Type B pancreatic cell (in vitro differentiated cells): ENCODE measurements around the gene AKAP13. TPM values are rescaled to one million over a fixed set of nuclear protein-coding genes. Genes with fewer than 3 reads are reported as not detected.
"Not testable (repeated sequence)": the region's sequence is repeated elsewhere in the genome, so short reads cannot be mapped to it uniquely, and the experiment has no call there.

Source experiments
- DNase-seq: peaks from one replicate; pipeline ENCODE4 v3.0.0; 2021; ENCODE audit warnings: mixed read lengths; ENCODE audit not compliant: unreplicated experiment; ENCODE audit errors: extremely low spot score
- H3K27ac Mint-ChIP-seq: 2 replicates; pipeline ENCODE4 v1.8.0; 2021; ENCODE audit warnings: mild to moderate bottlenecking, mixed read lengths
- H3K27me3 Mint-ChIP-seq: 2 replicates; pipeline ENCODE4 v1.8.0; 2021; ENCODE audit warnings: mixed read lengths
- H3K36me3 Mint-ChIP-seq: 2 replicates; pipeline ENCODE4 v1.8.0; 2021; ENCODE audit warnings: mixed read lengths
- H3K4me1 Mint-ChIP-seq: one replicate; pipeline ENCODE4 v1.8.0; 2021; ENCODE audit warnings: mixed read lengths; ENCODE audit not compliant: unreplicated experiment
- H3K4me3 Mint-ChIP-seq: 2 replicates; pipeline ENCODE4 v1.8.0; 2021; ENCODE audit warnings: mild to moderate bottlenecking, mixed read lengths
- H3K9me3 Mint-ChIP-seq: 2 replicates; pipeline ENCODE4 v1.8.0; 2021; ENCODE audit warnings: mixed read lengths
- total RNA-seq: library from RNA; stranded (reverse); gene quantifications from 2 replicates; pipeline ENCODE4 v1.2.1, GENCODE V29; 2021; ENCODE audit warnings: low replicate concordance
- TF ChIP-seq, protein P1 (sequence below): fragments of 200-600 bp; sonication (generic); conservative IDR thresholded peaks from 2 replicates; pipeline ENCODE4 v1.5.0; 2021; ENCODE audit warnings: antibody characterized with exemption, mild to moderate bottlenecking

AKAP13 gene
- total RNA-seq, 1 donor from 2014 or later: 75.7 TPM

DNA sequence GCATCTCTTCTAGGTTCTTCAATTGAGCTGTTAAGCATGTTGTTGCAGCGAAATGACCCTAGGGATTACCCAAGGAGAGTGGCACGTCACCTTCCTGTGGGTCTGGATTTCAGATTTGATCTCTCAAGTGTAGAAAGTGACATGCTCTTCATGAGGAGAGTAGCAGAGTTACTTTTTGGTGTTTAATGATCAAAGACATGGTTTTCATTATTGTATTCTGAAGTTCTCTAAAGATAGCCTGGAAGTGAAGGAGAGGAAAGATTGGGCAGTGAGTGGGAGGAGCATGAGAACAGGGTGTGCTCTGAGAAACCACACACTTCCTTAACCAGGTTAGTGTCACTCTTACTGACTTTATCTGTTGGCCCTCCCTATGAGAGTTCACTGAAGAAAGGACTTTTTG, 153.6 kb downstream of the AKAP13 start:
- TF ChIP-seq, protein P1, sequence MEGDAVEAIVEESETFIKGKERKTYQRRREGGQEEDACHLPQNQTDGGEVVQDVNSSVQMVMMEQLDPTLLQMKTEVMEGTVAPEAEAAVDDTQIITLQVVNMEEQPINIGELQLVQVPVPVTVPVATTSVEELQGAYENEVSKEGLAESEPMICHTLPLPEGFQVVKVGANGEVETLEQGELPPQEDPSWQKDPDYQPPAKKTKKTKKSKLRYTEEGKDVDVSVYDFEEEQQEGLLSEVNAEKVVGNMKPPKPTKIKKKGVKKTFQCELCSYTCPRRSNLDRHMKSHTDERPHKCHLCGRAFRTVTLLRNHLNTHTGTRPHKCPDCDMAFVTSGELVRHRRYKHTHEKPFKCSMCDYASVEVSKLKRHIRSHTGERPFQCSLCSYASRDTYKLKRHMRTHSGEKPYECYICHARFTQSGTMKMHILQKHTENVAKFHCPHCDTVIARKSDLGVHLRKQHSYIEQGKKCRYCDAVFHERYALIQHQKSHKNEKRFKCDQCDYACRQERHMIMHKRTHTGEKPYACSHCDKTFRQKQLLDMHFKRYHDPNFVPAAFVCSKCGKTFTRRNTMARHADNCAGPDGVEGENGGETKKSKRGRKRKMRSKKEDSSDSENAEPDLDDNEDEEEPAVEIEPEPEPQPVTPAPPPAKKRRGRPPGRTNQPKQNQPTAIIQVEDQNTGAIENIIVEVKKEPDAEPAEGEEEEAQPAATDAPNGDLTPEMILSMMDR: no peak
- Mint-ChIP-seq H3K27me3 (no peaks in the 10 kb centered on the region), H3K36me3 (peaks cover 29% of the 10 kb centered on the region), H3K9me3 (no peaks in the 10 kb centered on the region), H3K27ac (no peak overlapping the region), H3K4me3 (no peak overlapping the region), H3K4me1 (peaks cover 9% of the 10 kb centered on the region)
- no peak for DNase-seq

DNA sequence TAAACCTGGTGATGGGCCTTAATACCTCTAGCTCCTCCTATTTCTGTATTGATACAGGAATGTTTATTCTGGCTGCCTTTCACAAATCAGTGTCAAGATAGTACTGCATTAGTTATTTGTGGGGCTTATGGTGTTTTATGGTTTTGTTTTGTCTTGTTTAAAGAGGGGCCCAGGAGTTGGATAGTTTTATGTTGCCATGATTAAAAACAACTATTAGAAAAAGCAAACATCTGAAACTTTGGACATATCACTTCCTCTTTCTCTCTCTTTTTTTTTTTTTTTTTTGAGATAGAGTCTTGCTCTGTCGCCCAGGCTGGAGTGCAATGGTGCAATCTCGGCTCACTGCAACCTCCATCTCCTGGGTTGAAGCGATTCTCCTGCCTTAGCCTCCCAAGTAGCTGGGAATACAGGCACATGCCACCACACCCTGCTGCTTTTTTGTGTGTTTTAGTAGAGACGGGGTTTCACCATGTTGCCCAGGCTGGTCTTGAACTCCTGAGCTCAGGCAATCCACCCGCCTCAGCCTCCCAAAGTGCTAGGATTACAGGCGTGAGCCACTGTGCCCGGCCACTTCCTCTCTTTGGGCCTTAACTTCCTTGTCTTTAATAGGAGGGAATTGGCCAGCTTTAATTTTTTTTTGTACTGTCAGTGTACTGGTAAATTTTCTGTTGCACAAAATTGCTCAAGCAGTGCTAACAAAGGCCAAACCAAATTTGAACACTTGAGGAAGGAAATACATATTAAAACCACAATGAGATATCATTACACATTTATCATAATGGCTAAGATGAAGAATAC, 155.3 kb downstream of the AKAP13 start:
- H3K9me3 Mint-ChIP-seq, H3K4me3 Mint-ChIP-seq, DNase-seq, H3K27ac Mint-ChIP-seq, H3K27me3 Mint-ChIP-seq: not testable (repeated sequence)
- peaks cover 29% of the 10 kb centered on the region for H3K36me3 Mint-ChIP-seq
- H3K4me1 Mint-ChIP-seq: peaks cover 18% of the 10 kb centered on the region

DNA sequence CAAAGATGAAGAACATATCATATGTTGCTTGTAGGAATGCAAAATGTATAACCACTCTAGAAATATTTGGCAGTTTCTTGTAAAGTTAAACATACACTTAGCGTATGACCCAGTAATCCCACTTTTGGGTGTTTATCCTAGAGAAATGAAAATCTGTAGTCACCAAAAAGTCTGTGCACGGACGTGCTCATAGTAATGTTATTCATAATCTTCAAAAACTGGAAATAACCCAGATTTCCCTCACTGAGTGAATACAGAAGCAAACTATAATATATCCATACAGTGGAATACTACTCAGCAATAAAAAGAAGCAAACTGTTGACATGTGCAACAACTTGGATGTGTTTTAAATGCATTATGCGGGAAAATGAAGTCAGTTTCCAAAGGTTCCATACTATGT, 155.9 kb downstream of the AKAP13 start:
- Mint-ChIP-seq H3K4me3 (no peak overlapping the region), H3K36me3 (peaks cover 29% of the 10 kb centered on the region), H3K4me1 (peaks cover 16% of the 10 kb centered on the region), H3K27ac (no peak overlapping the region), H3K27me3 (no peaks in the 10 kb centered on the region), H3K9me3 (no peaks in the 10 kb centered on the region)
- TF ChIP-seq, protein P1: no peak
- no peak for DNase-seq

DNA sequence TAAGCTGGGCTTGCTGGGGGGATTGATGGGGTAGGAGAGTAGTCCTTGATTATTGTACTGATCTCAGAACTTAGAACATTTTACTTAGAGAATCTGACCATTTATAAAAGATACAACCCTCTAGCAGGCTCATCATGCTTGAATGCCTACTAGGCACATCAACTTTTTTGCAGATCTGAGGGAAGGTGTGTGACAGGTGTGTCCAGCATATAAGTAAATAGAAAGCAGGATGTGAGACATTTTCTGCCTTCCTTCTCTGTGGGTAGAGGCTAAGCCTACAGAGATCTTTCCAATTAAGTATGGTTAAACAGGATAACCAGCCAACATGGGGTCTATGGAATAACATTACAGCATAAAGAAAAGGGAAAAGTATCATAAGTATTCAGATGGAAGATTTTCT, 159.1 kb downstream of the AKAP13 start:
- no peak overlapping the region for H3K27ac Mint-ChIP-seq
- DNase-seq: no peak
- H3K9me3 Mint-ChIP-seq: no peaks in the 10 kb centered on the region
- TF ChIP-seq, protein P1: no peak
- H3K27me3 Mint-ChIP-seq: no peaks in the 10 kb centered on the region
- H3K36me3 Mint-ChIP-seq: peaks cover 18% of the 10 kb centered on the region
- no peak overlapping the region for H3K4me3 Mint-ChIP-seq
- peaks cover 34% of the 10 kb centered on the region for H3K4me1 Mint-ChIP-seq

DNA sequence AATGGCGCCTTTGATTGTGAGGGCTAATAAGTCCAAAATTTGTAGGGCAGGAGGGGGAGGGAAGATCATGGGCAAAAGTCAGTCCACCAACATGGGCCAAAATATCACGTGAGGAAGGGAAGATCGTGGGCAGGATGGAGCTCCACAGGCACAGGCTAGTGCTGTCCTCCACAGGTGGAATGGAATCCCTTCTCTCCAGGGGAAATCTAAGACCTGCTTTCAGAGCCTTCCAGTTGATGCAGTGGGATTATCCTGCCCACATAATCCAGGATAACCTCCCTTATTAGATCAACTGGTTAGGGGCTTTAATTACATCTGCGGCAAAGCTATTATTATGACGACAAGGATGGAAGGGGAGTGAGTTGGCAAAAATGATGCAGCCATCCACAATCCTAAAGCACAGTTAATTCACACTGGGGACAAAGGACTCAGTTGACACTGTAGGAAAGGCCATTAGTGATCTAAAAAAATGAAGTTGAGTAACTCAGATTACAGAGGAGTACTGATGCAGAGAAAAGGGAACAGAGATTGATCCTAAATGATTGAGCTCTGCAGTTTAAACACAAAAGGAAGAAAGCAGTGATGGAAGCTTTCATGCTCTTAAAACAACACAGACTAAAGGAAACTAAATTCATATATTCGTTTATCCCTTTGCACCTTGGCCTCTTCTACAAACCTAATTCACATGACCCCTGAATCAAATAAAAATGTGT, 159.8 kb downstream of the AKAP13 start:
- DNase-seq: no peak
- Mint-ChIP-seq H3K9me3 (no peaks in the 10 kb centered on the region), H3K4me3 (no peak overlapping the region), H3K27ac (no peak overlapping the region), H3K27me3 (no peaks in the 10 kb centered on the region), H3K4me1 (peaks cover 34% of the 10 kb centered on the region), H3K36me3 (peaks cover 17% of the 10 kb centered on the region)
- TF ChIP-seq, protein P1: no peak

DNA sequence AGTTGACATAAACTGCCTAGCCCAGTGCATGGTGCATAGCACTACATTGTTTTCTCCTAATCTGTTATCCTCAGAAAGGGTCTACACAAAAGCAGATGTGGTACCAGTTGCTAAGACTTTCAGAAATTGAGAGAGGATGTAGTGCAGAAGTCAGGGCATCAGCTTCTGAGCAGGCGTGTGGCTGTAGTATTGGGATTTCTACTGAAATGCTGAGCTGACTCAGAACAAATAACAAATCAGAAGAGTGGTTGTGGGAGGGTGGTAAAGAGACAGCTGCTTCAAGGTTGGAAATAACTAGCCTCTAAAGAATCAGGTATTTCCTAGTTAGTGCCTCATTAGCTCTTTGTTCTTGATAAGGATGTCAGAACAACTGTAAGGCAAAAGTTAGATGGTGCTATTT, 161.3 kb downstream of the AKAP13 start:
- DNase-seq: no peak
- H3K36me3 Mint-ChIP-seq: peaks cover 16% of the 10 kb centered on the region
- no peak overlapping the region for H3K4me3 Mint-ChIP-seq
- H3K9me3 Mint-ChIP-seq: no peaks in the 10 kb centered on the region
- H3K27ac Mint-ChIP-seq: no peak overlapping the region
- H3K4me1 Mint-ChIP-seq: peaks cover 34% of the 10 kb centered on the region
- TF ChIP-seq, protein P1: no peak
- H3K27me3 Mint-ChIP-seq: no peaks in the 10 kb centered on the region
